ENCODE measurements around the gene BHLHE23. TPM values are rescaled to one million over a fixed set of nuclear protein-coding genes. Genes with fewer than 3 reads are reported as not detected.

BHLHE23 gene
- total RNA-seq, 2 donors from 2014 or later: not detected

- H3K4me1 ChIP-seq (ENCODE audit: control insufficient read depth in 1 of 2, low read depth in 2 of 2): no peaks in the 10 kb centered on the region
- no peaks in the 10 kb centered on the region for H3K36me3 ChIP-seq
- ATAC-seq (ENCODE audit: insufficient number of reproducible peaks, low FRiP score, low read depth) (no peak), DNase-seq (ENCODE audit: low spot score) (no peak)
- H3K27ac ChIP-seq: no peak overlapping the region
- no peak for TF ChIP-seq CTCF (IDR thresholded peaks at IDR 0.05)
- no peaks in the 10 kb centered on the region for H3K9me3 ChIP-seq
- H3K4me3 ChIP-seq: no peak overlapping the region
- no peaks in the 10 kb centered on the region for H3K27me3 ChIP-seq (replicated peaks; ENCODE audit: insufficient read depth)
These were observed 39.2 kb upstream of the BHLHE23 start for GRCh38 chr20:63045991-63046390.

- DNase-seq (ENCODE audit: low spot score) (no peak), ATAC-seq (ENCODE audit: insufficient number of reproducible peaks, low FRiP score, low read depth) (no peak)
- Histone ChIP-seq H3K9me3 (no peaks in the 10 kb centered on the region), H3K4me1 (ENCODE audit: control insufficient read depth in 1 of 2, low read depth in 2 of 2) (no peaks in the 10 kb centered on the region), H3K27me3 (replicated peaks; ENCODE audit: insufficient read depth) (no peaks in the 10 kb centered on the region), H3K4me3 (no peak overlapping the region), H3K27ac (no peak overlapping the region), H3K36me3 (no peaks in the 10 kb centered on the region)
- no peak for TF ChIP-seq CTCF (IDR thresholded peaks at IDR 0.05)
These were observed 38.6 kb upstream of the BHLHE23 start for GRCh38 chr20:63045401-63045800.

GRCh38 chr20:63044605-63045004 is 37.8 kb upstream of the BHLHE23 start:
- Histone ChIP-seq H3K27me3 (replicated peaks; ENCODE audit: insufficient read depth) (no peaks in the 10 kb centered on the region), H3K4me1 (ENCODE audit: control insufficient read depth in 1 of 2, low read depth in 2 of 2) (no peaks in the 10 kb centered on the region), H3K9me3 (no peaks in the 10 kb centered on the region), H3K27ac (no peak overlapping the region), H3K36me3 (no peaks in the 10 kb centered on the region), H3K4me3 (no peak overlapping the region)
- TF ChIP-seq CTCF (IDR thresholded peaks at IDR 0.05): no peak
- ATAC-seq (ENCODE audit: insufficient number of reproducible peaks, low FRiP score, low read depth) (no peak), DNase-seq (ENCODE audit: low spot score) (no peak)

- no peaks in the 10 kb centered on the region for H3K9me3 ChIP-seq
- no peak overlapping the region for H3K27ac ChIP-seq
- no peak for ATAC-seq (ENCODE audit: insufficient number of reproducible peaks, low FRiP score, low read depth)
- no peak for DNase-seq (ENCODE audit: low spot score)
- no peaks in the 10 kb centered on the region for H3K36me3 ChIP-seq
- TF ChIP-seq CTCF (IDR thresholded peaks at IDR 0.05): no peak
- H3K4me3 ChIP-seq: no peak overlapping the region
- H3K4me1 ChIP-seq (ENCODE audit: control insufficient read depth in 1 of 2, low read depth in 2 of 2): no peaks in the 10 kb centered on the region
- H3K27me3 ChIP-seq (replicated peaks; ENCODE audit: insufficient read depth): no peaks in the 10 kb centered on the region
These were observed 37.4 kb upstream of the BHLHE23 start for GRCh38 chr20:63044204-63044600.

- Histone ChIP-seq H3K27me3 (replicated peaks; ENCODE audit: insufficient read depth) (no peaks in the 10 kb centered on the region), H3K9me3 (no peaks in the 10 kb centered on the region), H3K27ac (no peak overlapping the region), H3K4me1 (ENCODE audit: control insufficient read depth in 1 of 2, low read depth in 2 of 2) (no peaks in the 10 kb centered on the region), H3K36me3 (no peaks in the 10 kb centered on the region), H3K4me3 (no peak overlapping the region)
- no peak for DNase-seq (ENCODE audit: low spot score)
- TF ChIP-seq CTCF (IDR thresholded peaks at IDR 0.05): no peak
- ATAC-seq (ENCODE audit: insufficient number of reproducible peaks, low FRiP score, low read depth): no peak
These were observed 36.8 kb upstream of the BHLHE23 start for GRCh38 chr20:63043348-63044203.

Measured in thoracic aorta (tissue), 2 donors.